ENCODE data around the gene INTS7.
"Not testable (repeated sequence)": the region's sequence is repeated elsewhere in the genome, so short reads cannot be mapped to it uniquely, and the experiment has no call there.

The INTS7 gene

GRCh38 chr1:211975152-211975941 lies 60.0 kb downstream of the INTS7 start:
- DNase-seq = no peak

GRCh38 chr1:211973541-211973940 lies 61.8 kb downstream of the INTS7 start:
- DNase-seq = no peak

- no peak for DNase-seq
Measured at GRCh38 chr1:211968200-211968834, 67.0 kb downstream of the INTS7 start.

- no peak for DNase-seq
Measured at GRCh38 chr1:211967704-211968103, 67.7 kb downstream of the INTS7 start.

- no peak for DNase-seq
Measured at GRCh38 chr1:211965108-211965805, 70.1 kb downstream of the INTS7 start.

GRCh38 chr1:211959680-211960079 lies 75.7 kb downstream of the INTS7 start:
- no peak for DNase-seq

- DNase-seq = no peak
Measured at GRCh38 chr1:211959221-211959620, 76.1 kb downstream of the INTS7 start.

GRCh38 chr1:211954028-211954427 lies 81.3 kb downstream of the INTS7 start:
- not testable (repeated sequence) for DNase-seq

- not testable (repeated sequence) for DNase-seq
Measured at GRCh38 chr1:211953543-211953942, 81.8 kb downstream of the INTS7 start.

- no peak for DNase-seq
Measured at GRCh38 chr1:211952299-211952698, 83.1 kb downstream of the INTS7 start.

- peak; percentile 9 for DNase-seq
Measured at GRCh38 chr1:211951856-211952255, 83.5 kb downstream of the INTS7 start.

GRCh38 chr1:211948377-211948776 lies 87.0 kb downstream of the INTS7 start:
- no peak for DNase-seq

GRCh38 chr1:211947396-211948295 lies 87.7 kb downstream of the INTS7 start:
- DNase-seq = no peak

- no peak for DNase-seq
Measured at GRCh38 chr1:211944733-211945500, 90.4 kb downstream of the INTS7 start.

- no peak for DNase-seq
Measured at GRCh38 chr1:211942583-211942982, 92.8 kb downstream of the INTS7 start.

- DNase-seq = no peak
Measured at GRCh38 chr1:211939876-211940468, 95.4 kb downstream of the INTS7 start.

- DNase-seq = no peak
Measured at GRCh38 chr1:211938561-211938997, 96.8 kb downstream of the INTS7 start.

GRCh38 chr1:211937422-211937821 lies 97.9 kb downstream of the INTS7 start:
- not testable (repeated sequence) for DNase-seq

GRCh38 chr1:211935448-211935970 lies 99.8 kb downstream of the INTS7 start:
- no peak for DNase-seq

GRCh38 chr1:211933946-211934714 lies 101.2 kb downstream of the INTS7 start:
- no peak for DNase-seq

- DNase-seq = no peak
Measured at GRCh38 chr1:211932933-211933254, 102.5 kb downstream of the INTS7 start.

All from NK-92 treated with Interleukin-12 subunit alpha and Interleukin-12 subunit beta, amount 100 ng/mL, for 24 hours (cell line).